Keratinocyte (primary cell): ENCODE results near the gene TPH1. TPM values are rescaled to one million over a fixed set of nuclear protein-coding genes. Genes with fewer than 3 reads are reported as not detected.
A peak's percentile ranks its signal among the peaks of the same experiment; 100 is the strongest.

ENCODE experiments used
- DNase-seq: peaks from one replicate; pipeline ENCODE4 v3.0.0-alpha.2; 2011; ENCODE audit warnings: low read depth, missing footprints, low spot score
- FAIRE-seq: peaks from 2 replicates; lab custom pipeline; 2011; peaks lifted over from hg19 to GRCh38; lab: Jason Lieb, UNC
- H2AFZ ChIP-seq: 2 replicates; pipeline ENCODE4 v1.6.0; 2012; ENCODE audit warnings: low read length, control low read depth, inconsistent platforms; ENCODE audit not compliant: control insufficient read depth
- H3K27ac ChIP-seq: 2 replicates; pipeline ENCODE4 v1.5.1; 2011; ENCODE audit warnings: low read length; ENCODE audit not compliant: control insufficient read depth, insufficient read depth
- H3K27me3 ChIP-seq: 3 replicates; pipeline ENCODE4 v1.6.0; 2011; ENCODE audit warnings: low read length; ENCODE audit not compliant: control insufficient read depth, insufficient read depth; ENCODE audit errors: extremely low read depth
- H3K36me3 ChIP-seq, 2 experiments: 2 replicates in 1 of 2; 3 replicates in 1 of 2; pipeline ENCODE4 v1.5.1; 2011; ENCODE audit warnings: low read length in 2 of 2, mild to moderate bottlenecking in 1 of 2; ENCODE audit not compliant: control insufficient read depth in 2 of 2, insufficient read depth in 2 of 2; ENCODE audit errors: extremely low read depth in 1 of 2
- H3K4me1 ChIP-seq: 3 replicates; pipeline ENCODE4 v1.5.1; 2011; ENCODE audit warnings: low read length; ENCODE audit not compliant: control insufficient read depth, insufficient read depth; ENCODE audit errors: extremely low read depth
- H3K4me2 ChIP-seq: 3 replicates; pipeline ENCODE4 v1.6.0; 2011; ENCODE audit warnings: low read depth, low read length; ENCODE audit not compliant: control insufficient read depth, insufficient read depth; ENCODE audit errors: extremely low read depth
- H3K4me3 ChIP-seq, 3 experiments: fragments of 200-600 bp in 1 of 3; sonication (generic) in 1 of 3; 2 replicates in 2 of 3; 3 replicates in 1 of 3; pipeline ENCODE4 v1.5.1; 2011 to 2016; ENCODE audit warnings: low read length in 3 of 3, mild to moderate bottlenecking in 3 of 3, control low read depth in 2 of 3, inconsistent platforms in 1 of 3, low read depth in 1 of 3, mixed read lengths in 1 of 3, mixed run types in 1 of 3, moderate library complexity in 1 of 3; ENCODE audit not compliant: control insufficient read depth in 2 of 3, insufficient read depth in 2 of 3; ENCODE audit errors: extremely low read depth in 1 of 3
- H3K79me2 ChIP-seq: 2 replicates; pipeline ENCODE4 v1.6.0; 2012; ENCODE audit warnings: low read length; ENCODE audit not compliant: control insufficient read depth, insufficient read depth
- H3K9ac ChIP-seq: 3 replicates; pipeline ENCODE4 v1.6.0; 2011; ENCODE audit warnings: low read length; ENCODE audit not compliant: control insufficient read depth, insufficient read depth; ENCODE audit errors: extremely low read depth
- H3K9me1 ChIP-seq: 3 replicates; pipeline ENCODE4 v1.6.0; 2011; ENCODE audit warnings: low read length; ENCODE audit not compliant: control insufficient read depth, insufficient read depth; ENCODE audit errors: extremely low read depth
- H3K9me3 ChIP-seq: 2 replicates; pipeline ENCODE4 v1.5.1; 2012; ENCODE audit warnings: low read depth, low read length; ENCODE audit not compliant: control insufficient read depth
- H4K20me1 ChIP-seq: 3 replicates; pipeline ENCODE4 v1.6.0; 2011; ENCODE audit warnings: low read length; ENCODE audit not compliant: control insufficient read depth, insufficient read depth; ENCODE audit errors: extremely low read depth
- EZH2 ChIP-seq: IDR thresholded peaks from one replicate; pipeline ENCODE4 v1.6.1; 2012; ENCODE audit warnings: inconsistent platforms, mild to moderate bottlenecking, low read length, moderate library complexity
- dilution Hi-C: fragments of 300-500 bp; cut with MboI; formaldehyde crosslinking; loops from one replicate; pipeline ENCODE4 v1.7.0; 2020; ENCODE audit warnings: low sequenced_read_pairs; ENCODE audit not compliant: extremely low pct_ligation_motif_present
- polyA plus RNA-seq, 5 experiments: library from polyadenylated mRNA; depleted of rRNA in 3 of 5; stranded (reverse) in 3 of 5; stranded (forward) in 1 of 5; unstranded in 1 of 5; fragments of >200 nt; gene quantifications; 1 replicate in 1 of 5; 2 replicates in 3 of 5; 3 replicates in 1 of 5; pipeline versions ENCODE4 v1.2.1 to v1.2.3, GENCODE V29; 2011 to 2012; ENCODE audit warnings: missing spikeins in 2 of 5, low read depth in 1 of 5, low replicate concordance in 1 of 5
- TF ChIP-seq, protein P1 (sequence below), 3 experiments: IDR thresholded peaks in 1 of 3; conservative IDR thresholded peaks in 1 of 3; optimal IDR thresholded peaks in 1 of 3; 2 replicates in 2 of 3; 3 replicates in 1 of 3; pipeline versions ENCODE3 to v1.5.1; 2011; ENCODE audit warnings: low read length in 3 of 3, mild to moderate bottlenecking in 3 of 3, moderate library complexity in 2 of 3, control low read depth in 1 of 3, inconsistent platforms in 1 of 3; ENCODE audit not compliant: insufficient read depth in 2 of 3; ENCODE audit errors: extremely low read depth in 1 of 3

TPH1 gene
- polyA plus RNA-seq, 1 donor (not counting 4 experiments of a cell fraction or from before 2014, with no cell fraction given) = 0.22 TPM

DNA sequence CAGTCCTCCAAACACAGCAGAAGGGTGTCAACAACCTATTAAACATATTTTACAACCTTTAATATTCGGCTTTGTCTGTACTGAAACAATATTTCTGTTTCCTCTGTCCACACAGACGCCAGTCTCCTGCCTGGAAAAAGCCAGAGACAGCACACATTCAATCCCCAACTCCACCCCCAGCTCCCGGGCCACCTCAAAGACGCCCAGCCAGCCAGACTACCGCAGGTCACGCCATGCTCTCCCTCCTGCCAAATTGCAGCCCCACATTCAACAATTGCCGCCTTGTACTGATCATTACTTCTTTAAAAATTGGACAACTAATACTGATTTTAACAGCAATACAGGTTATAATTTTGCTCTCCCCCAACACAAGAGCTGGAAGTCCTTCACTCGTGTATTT, 34.4 kb downstream of the TPH1 start:
- Histone ChIP-seq H3K9ac (peak overlapping the region; percentile 77), H3K9me1 (no peaks in the 10 kb centered on the region), H3K4me1 (peaks cover 10% of the 10 kb centered on the region), H3K9me3 (no peaks in the 10 kb centered on the region), H3K27me3 (peaks cover 3% of the 10 kb centered on the region), H3K4me3 (peak overlapping the region in 2 of 3 experiments; percentile 87 to 91), H4K20me1 (no peaks in the 10 kb centered on the region), H3K4me2 (peak overlapping the region; percentile 85), H3K36me3 (peaks cover 0 to under 1% of the 10 kb centered on the region in 2 experiments), H2AFZ (no peak overlapping the region), H3K27ac (no peak overlapping the region), H3K79me2 (peaks cover 11% of the 10 kb centered on the region)
- FAIRE-seq (no peak), DNase-seq (no peak)
- dilution Hi-C loops = no loop called here
- TF ChIP-seq, protein P1, sequence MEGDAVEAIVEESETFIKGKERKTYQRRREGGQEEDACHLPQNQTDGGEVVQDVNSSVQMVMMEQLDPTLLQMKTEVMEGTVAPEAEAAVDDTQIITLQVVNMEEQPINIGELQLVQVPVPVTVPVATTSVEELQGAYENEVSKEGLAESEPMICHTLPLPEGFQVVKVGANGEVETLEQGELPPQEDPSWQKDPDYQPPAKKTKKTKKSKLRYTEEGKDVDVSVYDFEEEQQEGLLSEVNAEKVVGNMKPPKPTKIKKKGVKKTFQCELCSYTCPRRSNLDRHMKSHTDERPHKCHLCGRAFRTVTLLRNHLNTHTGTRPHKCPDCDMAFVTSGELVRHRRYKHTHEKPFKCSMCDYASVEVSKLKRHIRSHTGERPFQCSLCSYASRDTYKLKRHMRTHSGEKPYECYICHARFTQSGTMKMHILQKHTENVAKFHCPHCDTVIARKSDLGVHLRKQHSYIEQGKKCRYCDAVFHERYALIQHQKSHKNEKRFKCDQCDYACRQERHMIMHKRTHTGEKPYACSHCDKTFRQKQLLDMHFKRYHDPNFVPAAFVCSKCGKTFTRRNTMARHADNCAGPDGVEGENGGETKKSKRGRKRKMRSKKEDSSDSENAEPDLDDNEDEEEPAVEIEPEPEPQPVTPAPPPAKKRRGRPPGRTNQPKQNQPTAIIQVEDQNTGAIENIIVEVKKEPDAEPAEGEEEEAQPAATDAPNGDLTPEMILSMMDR (optimal IDR thresholded peaks at IDR 0.05 in 1 of 3, IDR thresholded peaks at IDR 0.05 in 1 of 3, conservative IDR thresholded peaks at IDR 0.05 in 1 of 3; ENCODE audit: extremely low read depth in 1 of 3, insufficient read depth in 2 of 3, low read length in 3 of 3) = no peak
- TF ChIP-seq EZH2 = no peak

DNA sequence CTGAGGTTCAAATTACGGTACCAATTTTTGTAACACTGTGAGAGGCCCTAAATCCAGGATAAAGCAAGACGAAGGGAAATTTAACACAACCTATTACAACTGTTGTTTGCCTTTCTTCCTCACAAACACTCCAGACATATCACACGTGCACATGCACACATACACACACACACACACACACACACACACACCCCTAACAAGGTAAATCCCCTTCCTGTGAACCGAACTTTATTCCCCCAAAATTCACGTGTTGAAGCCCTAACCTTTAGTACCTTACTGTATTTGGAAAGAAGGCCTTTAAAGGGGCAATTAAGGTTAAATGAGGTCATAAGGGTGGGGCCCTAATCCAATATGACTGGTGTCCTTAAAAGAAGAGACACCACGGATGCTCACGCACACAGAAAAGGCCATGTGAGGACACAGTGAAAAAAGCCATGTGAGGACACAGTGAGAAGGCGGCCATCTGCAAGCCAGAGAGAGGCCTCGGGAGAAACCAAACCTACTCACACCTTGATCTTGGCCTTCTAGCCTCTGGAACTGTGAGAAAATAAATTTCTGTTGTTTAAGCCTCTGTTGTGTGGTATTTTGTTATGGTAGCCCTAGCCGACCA, 35.0 kb downstream of the TPH1 start:
- Histone ChIP-seq H3K4me3 (no peak overlapping the region), H3K27me3 (peaks cover 3% of the 10 kb centered on the region), H3K36me3 (peaks cover 0 to 3% of the 10 kb centered on the region in 2 experiments), H4K20me1 (no peaks in the 10 kb centered on the region), H3K9me3 (no peaks in the 10 kb centered on the region), H3K4me2 (no peak overlapping the region), H3K79me2 (peaks cover 11% of the 10 kb centered on the region), H3K9me1 (no peaks in the 10 kb centered on the region), H2AFZ (no peak overlapping the region), H3K4me1 (peaks cover 10% of the 10 kb centered on the region), H3K9ac (no peak overlapping the region), H3K27ac (no peak overlapping the region)
- no peak for TF ChIP-seq EZH2
- TF ChIP-seq, protein P1 (optimal IDR thresholded peaks at IDR 0.05 in 1 of 3, IDR thresholded peaks at IDR 0.05 in 1 of 3, conservative IDR thresholded peaks at IDR 0.05 in 1 of 3; ENCODE audit: extremely low read depth in 1 of 3, insufficient read depth in 2 of 3, low read length in 3 of 3) = no peak
- DNase-seq (no peak), FAIRE-seq (no peak)
- dilution Hi-C loops = no loop called here
